Spinal cord (tissue), 10 donors: ENCODE results near the gene HYAL2. TPM values are rescaled to one million over a fixed set of nuclear protein-coding genes. Genes with fewer than 3 reads are reported as not detected.

Experiments used
- DNase-seq, 6 donors: peaks; one replicate each; pipeline versions ENCODE4 v3.0.0 to v3.0.0-alpha.2; 2013 to 2015; ENCODE audit warnings: low spot score in 6 of 6, low read depth in 4 of 6
- H3K27ac ChIP-seq: one replicate; pipeline ENCODE4 v1.5.1; 2013; ENCODE audit warnings: low read depth, low read length, control low read depth
- H3K27me3 ChIP-seq: one replicate; pipeline ENCODE4 v1.6.1; 2013; ENCODE audit warnings: low read length; ENCODE audit not compliant: control insufficient read depth, insufficient read depth
- H3K36me3 ChIP-seq: one replicate; pipeline ENCODE4 v1.6.1; 2013; ENCODE audit warnings: low read length; ENCODE audit not compliant: control insufficient read depth, insufficient read depth
- H3K4me1 ChIP-seq: one replicate; pipeline ENCODE4 v1.6.1; 2013; ENCODE audit warnings: low read length; ENCODE audit not compliant: control insufficient read depth, insufficient read depth
- H3K4me3 ChIP-seq: one replicate; pipeline ENCODE4 v1.5.1; 2013; ENCODE audit warnings: low read depth, low read length, control low read depth
- H3K9me3 ChIP-seq: one replicate; pipeline ENCODE4 v1.6.1; 2013; ENCODE audit warnings: low read length; ENCODE audit not compliant: control insufficient read depth, insufficient read depth
- WGBS: methylation state at CpG from one replicate; pipeline ENCODE4 v1.1.5; 2013; ENCODE audit warnings: missing lambda C conversion rate; ENCODE audit not compliant: insufficient coverage; 5-methylcytosine and 5-hydroxymethylcytosine counted together
- polyA plus RNA-seq, 2 donors: library from polyadenylated mRNA; unstranded; fragments of 120-200 nt; gene quantifications; one replicate each; pipeline ENCODE4 v1.2.1, GENCODE V29; 2013; ENCODE audit not compliant: insufficient read length in 2 of 2
- total RNA-seq, 2 donors: library from RNA; depleted of rRNA in 1 of 2; stranded (reverse); fragments of 120-200 nt in 1 of 2; fragments of >200 nt in 1 of 2; gene quantifications; one replicate each; pipeline versions ENCODE4 v1.2.3 to v1.2.4, GENCODE V29; 2013 to 2014
- donor health status: healthy.

HYAL2 gene
- total and polyA plus RNA-seq, 4 donors: 30.0 to 92.3 (median 38.1) TPM

GRCh38 chr3:50333744-50334328 lies 11.3 kb upstream of the HYAL2 start:
- DNase-seq: no peak

DNA sequence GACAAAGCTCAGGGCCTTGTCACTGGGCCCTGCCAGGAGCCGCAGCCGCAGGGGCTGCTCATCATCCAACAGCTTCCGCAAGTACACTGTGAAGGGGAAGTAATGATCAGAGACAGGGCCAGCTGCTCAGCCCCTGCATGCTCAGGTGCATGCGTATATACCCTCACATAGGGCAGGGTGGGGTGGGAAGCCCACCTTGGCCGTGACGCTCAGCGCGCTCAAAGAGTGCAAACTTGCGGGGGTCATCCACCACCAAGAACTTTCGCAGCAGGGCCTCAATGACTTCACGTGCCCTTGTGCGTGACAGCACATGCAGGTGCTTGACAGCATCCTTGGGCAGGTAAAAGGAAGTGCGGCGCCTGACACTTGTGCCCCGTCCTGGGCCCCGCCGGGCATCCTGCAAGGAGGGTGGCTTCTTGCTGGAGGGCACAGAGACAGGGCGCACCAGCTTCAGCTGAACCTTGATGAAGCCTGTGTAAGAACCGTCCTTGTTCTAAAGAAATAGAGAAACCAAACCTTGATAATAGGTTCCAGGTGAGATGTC lies 8.9 kb upstream of the HYAL2 start:
- no peak for DNase-seq
- H3K4me3 ChIP-seq: no peak overlapping the region
- WGBS: 99% methylated on average over 19 of the region's 19 CpGs
- no peak overlapping the region for H3K27ac ChIP-seq
- no peaks in the 10 kb centered on the region for H3K27me3 ChIP-seq
- H3K9me3 ChIP-seq: no peaks in the 10 kb centered on the region
- peaks cover 33% of the 10 kb centered on the region for H3K4me1 ChIP-seq
- H3K36me3 ChIP-seq: peaks cover 43% of the 10 kb centered on the region

More at GRCh38 chr3:50333744-50334328, 11.3 kb upstream of the HYAL2 start:
- Histone ChIP-seq H3K36me3 (peaks cover 40% of the 10 kb centered on the region), H3K4me3 (no peak overlapping the region), H3K27ac (peak overlapping the region; percentile 29), H3K9me3 (no peaks in the 10 kb centered on the region), H3K27me3 (no peaks in the 10 kb centered on the region), H3K4me1 (peaks cover 32% of the 10 kb centered on the region)
- 84% methylated on average over 5 of the region's 12 CpGs for WGBS

- Histone ChIP-seq H3K4me3 (no peak overlapping the region), H3K9me3 (no peaks in the 10 kb centered on the region), H3K27ac (no peak overlapping the region), H3K4me1 (peaks cover 22% of the 10 kb centered on the region), H3K27me3 (no peaks in the 10 kb centered on the region), H3K36me3 (peaks cover 54% of the 10 kb centered on the region)
- no peak for DNase-seq
- WGBS: 96% methylated on average over 10 of the region's 10 CpGs
These were observed 7.8 kb upstream of the HYAL2 start for GRCh38 chr3:50330330-50330729.

- 2% methylated on average over 55 of the region's 55 CpGs for WGBS
- H3K4me1 ChIP-seq: peaks cover 36% of the 10 kb centered on the region
- H3K27me3 ChIP-seq: no peaks in the 10 kb centered on the region
- peaks cover 68% of the 10 kb centered on the region for H3K36me3 ChIP-seq
- H3K4me3 ChIP-seq: peak within 1 kb of the TSS; percentile 78
- DNase-seq: peak; percentile 91 to 99 (median 98)
- peak within 1 kb of the TSS; percentile 89 for H3K27ac ChIP-seq
- H3K9me3 ChIP-seq: no peaks in the 10 kb centered on the region
These were observed 5.6 kb upstream of the HYAL2 start, which contains the start of gene TUSC2 for GRCh38 chr3:50327943-50328691. Gene TUSC2, minus strand, starts transcription at chr3:50328223. Its CDS starts 124 bp downstream, at chr3:50328099.

DNA sequence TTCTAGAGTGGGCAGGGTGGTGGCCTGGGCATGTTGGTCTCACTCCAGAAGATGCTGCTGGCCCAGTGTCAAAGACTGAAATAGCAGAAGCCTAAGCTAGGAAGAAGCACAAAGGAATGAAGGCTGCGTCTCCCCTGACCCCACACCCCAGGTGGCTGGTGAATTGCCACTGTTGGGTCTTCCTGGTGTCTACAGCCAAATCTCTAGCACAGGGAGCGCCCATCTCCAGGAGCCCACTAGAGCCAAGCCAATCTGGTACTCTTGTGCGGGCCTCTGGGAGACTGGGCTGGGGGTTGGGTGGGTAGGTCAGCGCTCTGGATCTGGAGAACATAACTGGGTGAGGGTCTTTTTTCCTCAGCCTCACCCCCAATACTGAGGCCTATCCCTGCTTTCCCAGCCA lies 4.6 kb upstream of the HYAL2 start:
- Histone ChIP-seq H3K4me1 (peaks cover 46% of the 10 kb centered on the region), H3K27me3 (no peaks in the 10 kb centered on the region), H3K9me3 (no peaks in the 10 kb centered on the region), H3K4me3 (peak overlapping the region; percentile 78), H3K36me3 (peaks cover 67% of the 10 kb centered on the region), H3K27ac (no peak overlapping the region)
- no peak for DNase-seq
- 92% methylated on average over 2 of the region's 4 CpGs for WGBS

DNA sequence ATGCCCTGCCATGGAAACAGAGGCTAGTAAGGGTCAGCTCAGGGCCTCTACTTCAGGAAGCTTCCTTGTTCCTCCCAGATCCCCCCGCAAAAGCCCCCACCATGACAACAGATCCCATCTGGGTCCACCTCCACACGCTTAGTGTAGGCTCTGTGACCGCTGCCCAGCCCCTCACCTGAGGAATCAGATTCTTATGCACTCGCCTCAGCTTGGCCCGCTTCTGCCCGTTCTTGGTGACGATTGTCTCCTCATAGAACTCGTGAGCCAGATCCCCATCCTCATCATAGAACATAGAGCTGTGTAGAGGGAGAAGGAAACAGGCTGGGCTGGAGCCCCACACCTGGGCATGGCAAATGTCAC lies 3.6 kb upstream of the HYAL2 start:
- H3K27ac ChIP-seq: no peak overlapping the region
- peaks cover 57% of the 10 kb centered on the region for H3K36me3 ChIP-seq
- H3K9me3 ChIP-seq: no peaks in the 10 kb centered on the region
- DNase-seq: no peak
- 100% methylated on average over 2 of the region's 8 CpGs for WGBS
- no peaks in the 10 kb centered on the region for H3K27me3 ChIP-seq
- H3K4me1 ChIP-seq: peaks cover 51% of the 10 kb centered on the region
- H3K4me3 ChIP-seq: no peak overlapping the region

- H3K27me3 ChIP-seq: no peaks in the 10 kb centered on the region
- 92% methylated on average over 10 of the region's 11 CpGs for WGBS
- no peak overlapping the region for H3K4me3 ChIP-seq
- H3K9me3 ChIP-seq: no peaks in the 10 kb centered on the region
- H3K4me1 ChIP-seq: peaks cover 53% of the 10 kb centered on the region
- no peak overlapping the region for H3K27ac ChIP-seq
- peaks cover 52% of the 10 kb centered on the region for H3K36me3 ChIP-seq
- DNase-seq: no peak
These were observed 3.1 kb upstream of the HYAL2 start for GRCh38 chr3:50325497-50326181.

DNA sequence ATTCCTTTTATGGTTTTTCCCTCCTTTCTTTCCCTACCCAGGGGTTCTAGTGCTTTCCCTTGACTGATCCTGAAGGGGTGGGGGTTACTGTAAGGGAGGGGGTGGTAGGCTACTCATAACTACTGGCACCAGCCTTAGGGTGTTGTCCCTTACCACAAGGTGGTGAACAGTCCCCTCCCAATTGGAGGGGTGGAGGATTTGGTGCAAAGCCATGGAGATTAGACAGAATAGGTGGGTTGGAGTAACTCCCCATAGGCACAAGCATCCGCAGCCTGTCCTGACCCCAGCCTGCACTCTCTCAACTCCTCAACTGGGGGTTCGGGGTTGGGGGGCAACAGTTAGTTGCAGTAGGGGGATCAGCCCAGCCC lies 2.6 kb upstream of the HYAL2 start:
- peaks cover 59% of the 10 kb centered on the region for H3K4me1 ChIP-seq
- H3K9me3 ChIP-seq: no peaks in the 10 kb centered on the region
- H3K36me3 ChIP-seq: peaks cover 47% of the 10 kb centered on the region
- WGBS: no CpG with 5 or more reads among the region's 2 CpGs
- DNase-seq: no peak
- H3K4me3 ChIP-seq: no peak overlapping the region
- no peak overlapping the region for H3K27ac ChIP-seq
- no peaks in the 10 kb centered on the region for H3K27me3 ChIP-seq

DNA sequence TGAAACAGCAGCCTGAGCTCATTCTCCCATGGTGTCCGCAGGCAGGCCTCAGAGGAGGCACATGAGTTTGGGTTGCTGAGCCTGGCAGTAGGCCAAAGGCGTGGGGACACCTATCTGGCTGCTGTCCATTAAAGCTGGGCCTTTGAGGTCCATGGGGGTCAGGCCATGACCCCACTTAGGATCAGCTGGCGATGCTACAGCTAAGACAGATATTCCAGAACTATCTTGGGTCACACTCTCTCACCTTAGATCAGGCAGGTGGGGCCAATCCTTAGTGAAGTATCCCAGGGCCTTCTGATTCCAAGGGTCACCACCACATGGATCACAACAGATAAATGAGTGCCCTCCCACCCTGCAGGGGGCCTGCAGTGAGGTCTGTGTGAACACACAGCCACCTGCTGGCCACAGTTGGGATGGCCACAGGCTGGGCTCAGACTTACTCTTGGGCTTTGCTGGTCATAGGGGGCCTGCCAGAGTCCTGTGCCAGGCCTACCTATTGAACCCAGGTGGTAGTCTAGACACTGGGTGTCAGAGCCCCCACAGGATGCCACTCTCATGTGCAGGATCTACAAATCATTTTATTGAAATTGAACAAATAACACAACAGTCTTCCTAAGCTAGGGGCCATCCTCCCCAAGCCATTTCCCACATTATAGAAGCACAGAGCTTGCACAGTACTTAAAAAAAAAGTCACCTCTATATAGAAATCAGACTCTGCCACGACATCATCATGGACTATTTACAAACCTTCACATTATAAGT lies 2.0 kb upstream of the HYAL2 start:
- Histone ChIP-seq H3K36me3 (peaks cover 48% of the 10 kb centered on the region), H3K27ac (peak overlapping the region; percentile 96), H3K4me1 (peaks cover 64% of the 10 kb centered on the region), H3K9me3 (no peaks in the 10 kb centered on the region), H3K4me3 (no peak overlapping the region), H3K27me3 (no peaks in the 10 kb centered on the region)
- peak in 4 of 6 donors; percentile 31 to 81 (median 56) for DNase-seq
- 56% methylated on average over 4 of the region's 4 CpGs for WGBS
